Measurements from ENCODE around the gene PNLIPRP1.

Gene PNLIPRP1

GRCh38 chr10:116590590-116591444 lies at the start of gene PNLIPRP1:
TSS of gene PNLIPRP1 (plus strand) at chr10:116590959. CDS start at chr10:116591130, 171 bp downstream.
- no peaks in the 10 kb centered on the region for H3K9me3 Mint-ChIP-seq
- DNase-seq (ENCODE audit: low spot score) = no peak
- no peaks in the 10 kb centered on the region for H3K4me1 Mint-ChIP-seq (ENCODE audit: low read depth)
- H3K27me3 Mint-ChIP-seq (ENCODE audit: low read depth) = no peaks in the 10 kb centered on the region
- H3K27ac Mint-ChIP-seq = no peak within 1 kb of the TSS
- H3K4me3 Mint-ChIP-seq = no peak within 1 kb of the TSS
- no peaks in the 10 kb centered on the region for H3K36me3 Mint-ChIP-seq (ENCODE audit: low read depth)

DNA sequence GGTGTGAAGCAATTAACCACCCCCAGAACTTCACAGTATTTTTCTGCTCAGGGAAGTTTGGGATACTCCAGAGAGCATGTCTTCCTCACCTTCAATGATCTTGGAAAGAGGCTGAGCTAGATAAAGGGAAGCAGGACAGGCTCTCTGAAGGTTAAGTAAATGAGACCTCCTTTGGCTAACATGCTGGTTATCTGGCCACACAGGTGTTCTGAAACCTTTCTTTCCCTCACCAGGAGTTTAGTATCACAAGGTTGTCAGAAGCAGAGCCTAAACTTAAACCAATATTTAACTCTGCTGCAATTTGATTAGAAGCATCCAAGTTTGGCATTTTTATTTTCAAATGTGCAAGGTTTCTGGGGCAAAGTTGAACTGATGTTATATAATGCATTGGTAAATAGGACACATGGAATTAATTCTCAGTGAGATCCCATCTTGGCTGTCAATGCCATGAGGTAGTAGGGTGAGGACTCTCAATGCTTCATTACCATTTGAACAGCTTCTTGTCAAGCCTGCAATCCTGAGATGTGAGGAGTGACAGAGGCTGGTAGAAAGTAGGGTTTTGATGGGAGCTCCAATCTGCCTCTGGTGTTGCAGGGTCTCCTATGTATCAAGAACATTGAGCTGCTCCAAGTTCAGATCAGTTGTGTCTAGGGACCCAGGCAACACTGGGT lies 48.6 kb upstream of the PNLIPRP1 start:
- Mint-ChIP-seq H3K27ac (no peak overlapping the region), H3K27me3 (ENCODE audit: low read depth) (no peaks in the 10 kb centered on the region), H3K4me1 (ENCODE audit: low read depth) (no peaks in the 10 kb centered on the region), H3K4me3 (no peak overlapping the region), H3K36me3 (ENCODE audit: low read depth) (no peaks in the 10 kb centered on the region), H3K9me3 (no peaks in the 10 kb centered on the region)
- DNase-seq (ENCODE audit: low spot score) = no peak

DNA sequence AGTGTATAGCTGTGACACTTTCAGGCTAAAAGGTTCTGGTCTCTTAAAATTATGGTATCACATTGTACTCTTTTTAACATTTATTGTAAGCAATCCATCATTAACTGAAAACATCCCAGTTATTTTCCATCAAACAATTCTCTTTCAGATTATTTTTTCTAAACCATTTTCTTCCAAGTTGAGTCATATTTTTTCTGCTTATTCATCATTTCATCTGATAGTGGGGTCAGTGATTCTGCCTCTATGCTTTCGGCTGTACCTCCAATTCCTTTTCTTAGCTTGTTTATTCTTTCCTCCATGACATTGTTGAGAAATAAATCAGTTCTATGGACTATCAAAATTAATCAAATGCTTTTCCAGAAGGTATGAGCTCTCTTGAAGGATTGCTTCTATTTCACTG lies 45.6 kb upstream of the PNLIPRP1 start:
- Mint-ChIP-seq H3K36me3 (ENCODE audit: low read depth) (no peaks in the 10 kb centered on the region), H3K27ac (no peak overlapping the region), H3K27me3 (ENCODE audit: low read depth) (no peaks in the 10 kb centered on the region), H3K4me1 (ENCODE audit: low read depth) (no peaks in the 10 kb centered on the region), H3K9me3 (no peaks in the 10 kb centered on the region), H3K4me3 (no peak overlapping the region)
- no peak for DNase-seq (ENCODE audit: low spot score)

GRCh38 chr10:116545756-116546155 lies 45.0 kb upstream of the PNLIPRP1 start, which contains the start of gene PNLIP:
TSS of gene PNLIP (plus strand) at chr10:116545931. CDS start at chr10:116546093, 162 bp downstream.
- no peak for DNase-seq (ENCODE audit: low spot score)
- no peaks in the 10 kb centered on the region for H3K27me3 Mint-ChIP-seq (ENCODE audit: low read depth)
- no peaks in the 10 kb centered on the region for H3K9me3 Mint-ChIP-seq
- H3K36me3 Mint-ChIP-seq (ENCODE audit: low read depth) = no peaks in the 10 kb centered on the region
- no peak within 1 kb of the TSS for H3K27ac Mint-ChIP-seq
- H3K4me3 Mint-ChIP-seq = no peak within 1 kb of the TSS
- H3K4me1 Mint-ChIP-seq (ENCODE audit: low read depth) = no peaks in the 10 kb centered on the region

DNA sequence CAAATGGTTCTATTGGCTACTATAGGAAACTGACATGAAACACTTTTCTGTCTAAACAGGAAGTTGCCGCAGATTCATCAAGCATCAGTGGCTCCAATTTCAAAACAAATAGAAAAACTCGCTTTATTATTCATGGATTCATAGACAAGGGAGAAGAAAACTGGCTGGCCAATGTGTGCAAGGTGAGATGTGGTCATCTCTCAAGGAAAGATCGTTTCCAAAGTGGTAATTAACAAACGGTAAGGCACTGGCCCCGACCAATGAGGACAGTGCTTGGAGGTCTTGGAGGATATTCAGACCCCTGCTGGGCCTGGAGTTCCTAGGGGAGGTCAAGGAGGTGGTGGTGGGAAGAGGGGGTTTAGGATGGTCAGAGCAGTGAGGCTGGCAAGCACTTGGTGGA lies 42.5 kb upstream of the PNLIPRP1 start:
- Mint-ChIP-seq H3K36me3 (ENCODE audit: low read depth) (no peaks in the 10 kb centered on the region), H3K4me1 (ENCODE audit: low read depth) (no peaks in the 10 kb centered on the region), H3K4me3 (no peak overlapping the region), H3K27me3 (ENCODE audit: low read depth) (no peaks in the 10 kb centered on the region), H3K9me3 (no peaks in the 10 kb centered on the region), H3K27ac (no peak overlapping the region)
- no peak for DNase-seq (ENCODE audit: low spot score)

DNA sequence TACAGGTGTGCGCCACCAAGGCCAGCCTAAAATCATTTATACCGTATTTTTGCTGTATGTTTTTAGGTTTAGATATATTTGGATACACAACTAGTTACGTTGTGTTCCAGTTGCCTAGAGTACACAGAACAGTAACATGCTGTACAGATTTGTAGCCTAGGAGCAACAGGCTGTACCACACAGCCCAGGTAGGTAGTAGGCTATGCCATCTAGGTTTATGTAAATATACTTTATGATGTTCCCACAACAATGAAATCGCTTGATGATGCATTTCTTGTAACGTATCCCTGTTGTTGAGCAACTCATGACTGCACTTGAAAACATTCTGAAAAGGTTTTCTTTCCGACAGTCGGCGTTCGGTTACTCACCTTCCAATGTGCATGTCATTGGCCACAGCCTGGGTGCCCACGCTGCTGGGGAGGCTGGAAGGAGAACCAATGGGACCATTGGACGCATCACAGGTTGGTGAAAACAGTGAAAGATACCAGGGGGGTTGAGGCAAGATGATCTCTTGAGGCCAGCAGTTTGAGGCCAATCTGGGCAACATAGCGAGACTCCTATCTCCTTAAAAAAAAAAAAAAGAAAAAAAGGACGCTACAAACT lies 37.3 kb upstream of the PNLIPRP1 start:
- Mint-ChIP-seq H3K4me3 (no peak overlapping the region), H3K27me3 (ENCODE audit: low read depth) (no peaks in the 10 kb centered on the region)
- no peak for DNase-seq (ENCODE audit: low spot score)

DNA sequence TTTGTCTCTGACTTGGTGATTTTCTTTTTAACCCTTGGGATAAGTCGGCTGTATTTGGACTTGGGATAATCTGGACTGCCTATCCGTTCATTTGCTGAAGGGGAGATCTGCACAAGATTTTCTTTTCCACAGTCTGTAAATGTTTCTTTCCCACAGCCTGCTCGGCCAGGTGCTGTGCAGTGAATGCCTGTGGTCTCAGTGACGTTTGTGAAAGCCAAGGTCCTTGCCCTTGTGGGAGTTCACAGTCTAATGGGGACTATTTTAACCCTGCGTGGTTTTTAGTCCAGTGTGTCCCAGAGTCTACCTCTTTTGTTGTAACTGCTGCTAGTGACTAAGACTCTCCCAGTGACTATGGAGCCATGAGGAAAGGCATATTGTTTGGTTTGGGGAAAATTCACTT lies 36.1 kb upstream of the PNLIPRP1 start:
- no peaks in the 10 kb centered on the region for H3K9me3 Mint-ChIP-seq
- DNase-seq (ENCODE audit: low spot score) = no peak
- no peaks in the 10 kb centered on the region for H3K27me3 Mint-ChIP-seq (ENCODE audit: low read depth)
- H3K36me3 Mint-ChIP-seq (ENCODE audit: low read depth) = no peaks in the 10 kb centered on the region
- H3K4me3 Mint-ChIP-seq = no peak overlapping the region
- H3K4me1 Mint-ChIP-seq (ENCODE audit: low read depth) = no peaks in the 10 kb centered on the region
- H3K27ac Mint-ChIP-seq = no peak overlapping the region

More for the DNA sequence above, 37.3 kb upstream of the PNLIPRP1 start:
- Mint-ChIP-seq H3K4me1 (ENCODE audit: low read depth) (no peaks in the 10 kb centered on the region), H3K9me3 (no peaks in the 10 kb centered on the region), H3K27ac (no peak overlapping the region), H3K36me3 (ENCODE audit: low read depth) (no peaks in the 10 kb centered on the region)

- no peak for DNase-seq (ENCODE audit: low spot score)
- no peak overlapping the region for H3K4me3 Mint-ChIP-seq
- no peaks in the 10 kb centered on the region for H3K36me3 Mint-ChIP-seq (ENCODE audit: low read depth)
- no peaks in the 10 kb centered on the region for H3K9me3 Mint-ChIP-seq
- no peaks in the 10 kb centered on the region for H3K4me1 Mint-ChIP-seq (ENCODE audit: low read depth)
- H3K27ac Mint-ChIP-seq = no peak overlapping the region
- no peaks in the 10 kb centered on the region for H3K27me3 Mint-ChIP-seq (ENCODE audit: low read depth)
These were observed 34.9 kb upstream of the PNLIPRP1 start for GRCh38 chr10:116555880-116556279.

- Mint-ChIP-seq H3K27me3 (ENCODE audit: low read depth) (no peaks in the 10 kb centered on the region), H3K27ac (no peak overlapping the region), H3K36me3 (ENCODE audit: low read depth) (no peaks in the 10 kb centered on the region), H3K4me3 (no peak overlapping the region), H3K9me3 (no peaks in the 10 kb centered on the region), H3K4me1 (ENCODE audit: low read depth) (no peaks in the 10 kb centered on the region)
- no peak for DNase-seq (ENCODE audit: low spot score)
These were observed 33.4 kb upstream of the PNLIPRP1 start for GRCh38 chr10:116557305-116557880.

DNA sequence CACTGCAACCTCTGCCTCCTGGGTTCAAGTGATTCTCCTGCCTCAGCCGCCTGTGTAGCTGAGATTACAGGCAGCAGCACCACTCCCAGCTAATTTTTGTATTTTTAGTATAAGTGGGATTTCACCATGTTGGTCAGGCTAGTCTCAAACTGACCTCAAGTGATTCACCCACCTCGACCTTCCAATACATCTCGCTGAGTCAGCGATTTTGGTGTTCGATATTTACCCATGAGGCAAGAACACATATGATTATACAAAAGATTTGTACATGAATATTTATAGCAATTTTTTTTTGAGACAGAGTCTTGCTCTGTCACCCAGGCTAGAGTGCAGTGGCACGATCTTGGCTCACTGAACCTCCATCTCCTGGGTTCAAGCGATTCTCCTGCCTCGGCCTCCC lies 25.2 kb upstream of the PNLIPRP1 start:
- DNase-seq (ENCODE audit: low spot score) = no peak
- Mint-ChIP-seq H3K36me3 (ENCODE audit: low read depth) (no peaks in the 10 kb centered on the region), H3K27me3 (ENCODE audit: low read depth) (no peaks in the 10 kb centered on the region), H3K4me3 (no peak overlapping the region), H3K27ac (no peak overlapping the region), H3K4me1 (ENCODE audit: low read depth) (no peaks in the 10 kb centered on the region), H3K9me3 (no peaks in the 10 kb centered on the region)

DNA sequence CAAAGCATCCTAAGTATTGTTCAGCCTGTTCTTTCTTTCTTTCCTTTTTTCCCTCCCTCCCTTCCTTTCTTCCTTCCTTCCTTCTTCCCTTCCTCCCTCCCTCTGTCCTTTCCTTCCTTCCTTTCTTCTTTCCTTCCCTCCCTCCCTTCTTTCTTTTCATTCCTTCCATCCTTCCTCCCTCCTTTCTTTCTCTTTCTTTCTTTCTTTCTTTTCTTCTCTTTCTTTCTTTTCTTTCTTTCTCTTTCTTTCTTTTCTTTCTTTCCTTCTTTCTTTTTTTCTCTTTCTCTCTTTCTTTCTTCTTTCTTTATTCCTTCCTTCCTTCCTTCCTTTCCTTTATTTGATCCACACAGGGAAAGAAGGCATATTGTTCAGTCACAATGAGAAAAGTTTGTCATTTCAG lies 23.8 kb upstream of the PNLIPRP1 start:
- no peak overlapping the region for H3K4me3 Mint-ChIP-seq
- H3K27me3 Mint-ChIP-seq (ENCODE audit: low read depth) = no peaks in the 10 kb centered on the region
- DNase-seq (ENCODE audit: low spot score) = no peak
- no peaks in the 10 kb centered on the region for H3K36me3 Mint-ChIP-seq (ENCODE audit: low read depth)
- no peaks in the 10 kb centered on the region for H3K9me3 Mint-ChIP-seq
- no peak overlapping the region for H3K27ac Mint-ChIP-seq
- H3K4me1 Mint-ChIP-seq (ENCODE audit: low read depth) = no peaks in the 10 kb centered on the region

DNA sequence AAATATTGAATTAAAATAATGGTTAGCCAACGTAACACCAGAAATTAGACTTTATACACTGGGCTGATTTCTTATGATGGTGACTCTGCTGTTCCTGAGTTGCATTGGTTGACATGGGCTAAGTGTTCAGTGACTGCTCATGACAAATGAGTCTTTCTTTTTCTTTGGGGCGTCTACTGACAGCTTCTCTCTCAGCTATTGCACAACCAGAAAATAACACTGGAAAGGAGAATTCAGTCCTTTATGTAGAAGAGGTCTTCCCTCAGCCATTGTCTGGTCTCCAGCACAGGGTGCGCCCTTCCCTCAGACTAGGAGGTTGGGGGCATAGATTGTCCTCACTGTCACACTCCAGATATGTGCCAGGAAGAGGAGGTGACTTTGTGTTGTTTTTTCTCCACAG lies 23.4 kb upstream of the PNLIPRP1 start:
- DNase-seq (ENCODE audit: low spot score) = no peak
- no peaks in the 10 kb centered on the region for H3K4me1 Mint-ChIP-seq (ENCODE audit: low read depth)
- no peaks in the 10 kb centered on the region for H3K9me3 Mint-ChIP-seq
- no peak overlapping the region for H3K4me3 Mint-ChIP-seq
- no peak overlapping the region for H3K27ac Mint-ChIP-seq
- no peaks in the 10 kb centered on the region for H3K36me3 Mint-ChIP-seq (ENCODE audit: low read depth)
- H3K27me3 Mint-ChIP-seq (ENCODE audit: low read depth) = no peaks in the 10 kb centered on the region

GRCh38 chr10:116574797-116575196 lies 16.0 kb upstream of the PNLIPRP1 start:
- Mint-ChIP-seq H3K4me1 (ENCODE audit: low read depth) (no peaks in the 10 kb centered on the region), H3K27ac (no peak overlapping the region), H3K9me3 (no peaks in the 10 kb centered on the region), H3K4me3 (no peak overlapping the region), H3K36me3 (ENCODE audit: low read depth) (no peaks in the 10 kb centered on the region), H3K27me3 (ENCODE audit: low read depth) (no peaks in the 10 kb centered on the region)
- no peak for DNase-seq (ENCODE audit: low spot score)
